MM.1S (cell line): ENCODE results near the gene STK32B.

Source experiments
- DNase-seq: peaks from one replicate; pipeline ENCODE4 v3.0.0-alpha.2; 2015
- H2AFZ ChIP-seq: fragments of 300-600 bp; sonication (generic); 2 replicates; pipeline ENCODE4 v1.6.0; 2016; ENCODE audit warnings: antibody characterized with exemption, low read length
- H3F3A ChIP-seq: fragments of 300-600 bp; sonication (generic); 2 replicates; pipeline ENCODE4 v1.6.1; 2016; ENCODE audit warnings: mild to moderate bottlenecking, antibody characterized with exemption, low read length, moderate library complexity, mixed read lengths; ENCODE audit not compliant: insufficient read depth
- H3K27ac ChIP-seq: fragments of 300-600 bp; sonication (generic); 2 replicates; pipeline ENCODE4 v1.5.1; 2016; ENCODE audit warnings: mild to moderate bottlenecking, low read length
- H3K27me3 ChIP-seq: fragments of 300-600 bp; sonication (generic); replicated peaks from 2 replicates; pipeline ENCODE4 v1.6.0; 2016; ENCODE audit warnings: low read length; ENCODE audit not compliant: insufficient read depth
- H3K36me3 ChIP-seq: fragments of 300-600 bp; sonication (generic); replicated peaks from 2 replicates; pipeline ENCODE4 v1.6.1; 2016; ENCODE audit warnings: mild to moderate bottlenecking, low read length, mixed read lengths; ENCODE audit not compliant: insufficient read depth
- H3K4me1 ChIP-seq: fragments of 300-600 bp; sonication (generic); 2 replicates; pipeline ENCODE4 v1.6.1; 2016; ENCODE audit warnings: low read length, mixed read lengths
- H3K4me2 ChIP-seq: fragments of 300-600 bp; sonication (generic); 2 replicates; pipeline ENCODE4 v1.6.0; 2016; ENCODE audit warnings: low read depth, low read length
- H3K4me3 ChIP-seq: fragments of 300-600 bp; sonication (generic); 2 replicates; pipeline ENCODE4 v1.5.1; 2016; ENCODE audit warnings: low read length, mixed read lengths
- H3K79me2 ChIP-seq: fragments of 300-600 bp; sonication (generic); 2 replicates; pipeline ENCODE4 v1.6.1; 2016; ENCODE audit warnings: mixed run types, low read length, mixed read lengths
- H3K9ac ChIP-seq: fragments of 300-600 bp; sonication (generic); 2 replicates; pipeline ENCODE4 v1.6.1; 2016; ENCODE audit warnings: low read length, mixed read lengths
- H3K9me2 ChIP-seq: fragments of 300-600 bp; sonication (generic); replicated peaks from 2 replicates; pipeline ENCODE4 v1.6.1; 2016; ENCODE audit warnings: mild to moderate bottlenecking, low read length, mixed read lengths; ENCODE audit not compliant: insufficient read depth
- H3K9me3 ChIP-seq: fragments of 300-600 bp; sonication (generic); replicated peaks from 2 replicates; pipeline ENCODE4 v1.6.1; 2016; ENCODE audit warnings: mild to moderate bottlenecking, low read length, mixed read lengths; ENCODE audit not compliant: insufficient read depth
- H4K20me1 ChIP-seq: fragments of 300-600 bp; sonication (generic); 2 replicates; pipeline ENCODE4 v1.6.1; 2016; ENCODE audit warnings: mild to moderate bottlenecking, low read length, moderate library complexity, mixed read lengths; ENCODE audit not compliant: insufficient read depth
- CTCF ChIP-seq: fragments of 300-600 bp; sonication (generic); IDR thresholded peaks from 2 replicates; pipeline ENCODE4 v1.5.1; 2016; ENCODE audit warnings: antibody characterized with exemption, low read length, mixed read lengths
- EZH2 ChIP-seq: fragments of 300-600 bp; sonication (generic); optimal IDR thresholded peaks from 2 replicates; pipeline ENCODE3; 2017; ENCODE audit warnings: low read depth, mild to moderate bottlenecking, antibody characterized with exemption, low read length, mixed read lengths
- EZH2phosphoT487 ChIP-seq: fragments of 300-600 bp; sonication (generic); IDR thresholded peaks from 2 replicates; pipeline ENCODE4 v1.6.1; 2018; ENCODE audit warnings: antibody characterized with exemption, low read length

The STK32B gene

GRCh38 chr4:5399790-5400421, 348.6 kb downstream of the STK32B start:
- H3K79me2 ChIP-seq: no peaks in the 10 kb centered on the region
- H3K4me3 ChIP-seq: no peak overlapping the region
- no peaks in the 10 kb centered on the region for H4K20me1 ChIP-seq
- no peak overlapping the region for H2AFZ ChIP-seq
- H3K4me1 ChIP-seq: no peaks in the 10 kb centered on the region
- DNase-seq: peak; percentile 37
- no peaks in the 10 kb centered on the region for H3K9me2 ChIP-seq
- H3F3A ChIP-seq: no peaks in the 10 kb centered on the region
- no peaks in the 10 kb centered on the region for H3K9me3 ChIP-seq
- H3K9ac ChIP-seq: no peak overlapping the region
- no peak overlapping the region for H3K4me2 ChIP-seq
- H3K36me3 ChIP-seq: no peaks in the 10 kb centered on the region
- H3K27me3 ChIP-seq: no peaks in the 10 kb centered on the region
- TF ChIP-seq EZH2: no peak
- TF ChIP-seq EZH2phosphoT487: no peak
- peak; percentile 72 for TF ChIP-seq CTCF
- no peak overlapping the region for H3K27ac ChIP-seq

GRCh38 chr4:5403746-5404497, 352.6 kb downstream of the STK32B start:
- no peaks in the 10 kb centered on the region for H3K36me3 ChIP-seq
- H3K27ac ChIP-seq: no peak overlapping the region
- H4K20me1 ChIP-seq: no peaks in the 10 kb centered on the region
- no peaks in the 10 kb centered on the region for H3K9me2 ChIP-seq
- TF ChIP-seq EZH2 (no peak), EZH2phosphoT487 (no peak), CTCF (no peak)
- no peaks in the 10 kb centered on the region for H3F3A ChIP-seq
- H3K9ac ChIP-seq: no peak overlapping the region
- no peaks in the 10 kb centered on the region for H3K4me1 ChIP-seq
- H3K4me2 ChIP-seq: no peak overlapping the region
- no peaks in the 10 kb centered on the region for H3K27me3 ChIP-seq
- H3K79me2 ChIP-seq: no peaks in the 10 kb centered on the region
- DNase-seq: no peak
- no peak overlapping the region for H2AFZ ChIP-seq
- H3K9me3 ChIP-seq: no peaks in the 10 kb centered on the region
- no peak overlapping the region for H3K4me3 ChIP-seq

GRCh38 chr4:5409237-5409636, 358.0 kb downstream of the STK32B start:
- Histone ChIP-seq H3K27me3 (no peaks in the 10 kb centered on the region), H3K9me3 (no peaks in the 10 kb centered on the region), H3K4me2 (no peak overlapping the region), H4K20me1 (no peaks in the 10 kb centered on the region), H3K9me2 (no peaks in the 10 kb centered on the region), H3F3A (no peaks in the 10 kb centered on the region), H3K79me2 (no peaks in the 10 kb centered on the region), H3K4me3 (no peak overlapping the region), H3K4me1 (peaks cover 3% of the 10 kb centered on the region; the same call in 1 of the 2 replicates), H3K36me3 (no peaks in the 10 kb centered on the region), H3K9ac (no peak overlapping the region), H3K27ac (no peak overlapping the region), H2AFZ (no peak overlapping the region)
- no peak for DNase-seq
- TF ChIP-seq CTCF: no peak
- TF ChIP-seq EZH2: no peak
- no peak for TF ChIP-seq EZH2phosphoT487
